SK-N-MC (cell line): ENCODE results near the gene NEDD4L.

Source experiments
- EZH2 ChIP-seq: fragments of 200-600 bp; sonication (generic); IDR thresholded peaks from one replicate; pipeline ENCODE4 v1.6.1; 2017; ENCODE audit warnings: antibody characterized with exemption
- FOXP2 ChIP-seq: optimal IDR thresholded peaks from 2 replicates; pipeline ENCODE3; 2011; ENCODE audit warnings: mild to moderate bottlenecking, moderate library complexity; ENCODE audit not compliant: insufficient read depth; ENCODE audit errors: extremely low read length, control extremely low read depth
- POLR2AphosphoS5 ChIP-seq: IDR thresholded peaks from 2 replicates; pipeline ENCODE4 v1.6.1; 2012; ENCODE audit warnings: mild to moderate bottlenecking, low read depth, low read length, borderline replicate concordance

- TF ChIP-seq EZH2 (no peak), POLR2AphosphoS5 (no peak), FOXP2 (no peak)
Measured at GRCh38 chr18:58109256-58109655, 65.2 kb downstream of the NEDD4L start.
